Activated CD4-positive, alpha-beta memory T cell treated with anti-CD3 and anti-CD28 coated beads for 36 hours (primary cell): ENCODE data around the gene QDPR. TPM values are rescaled to one million over a fixed set of nuclear protein-coding genes. Genes with fewer than 3 reads are reported as not detected.
"Not testable (repeated sequence)": the region's sequence is repeated elsewhere in the genome, so short reads cannot be mapped to it uniquely, and the experiment has no call there.

Experiments
- CTCF ChIA-PET: fragments of 350-600 bp; sonication (Branson Sonifier 250); formaldehyde crosslinking; loops from one replicate; lab custom pipeline; 2021; ENCODE audit warnings: antibody characterized with exemption, inconsistent platforms; lab: Charles Lee
- POLR2A ChIA-PET: fragments of 350-600 bp; sonication (Branson Sonifier 250); formaldehyde crosslinking; loops from one replicate; lab custom pipeline; 2021; ENCODE audit warnings: antibody characterized with exemption; lab: Charles Lee
- DNase-seq: peaks from one replicate; pipeline ENCODE4 v3.0.0-alpha.2; 2020
- H3K27ac Mint-ChIP-seq: one replicate; pipeline ENCODE4 v1.8.0; 2021; ENCODE audit warnings: mixed read lengths
- H3K27me3 Mint-ChIP-seq: one replicate; pipeline ENCODE4 v1.8.0; 2021; ENCODE audit warnings: mixed read lengths
- H3K36me3 Mint-ChIP-seq: one replicate; pipeline ENCODE4 v1.8.0; 2021; ENCODE audit warnings: mixed read lengths
- H3K4me1 Mint-ChIP-seq: one replicate; pipeline ENCODE4 v1.8.0; 2021; ENCODE audit warnings: low read depth, mixed read lengths
- H3K4me3 Mint-ChIP-seq: one replicate; pipeline ENCODE4 v1.8.0; 2021; ENCODE audit warnings: mild to moderate bottlenecking, mixed read lengths
- H3K9me3 Mint-ChIP-seq: one replicate; pipeline ENCODE4 v1.8.0; 2021; ENCODE audit warnings: mixed read lengths
- intact Hi-C: fragments of 100-400 bp; cut with micrococcal nuclease; formaldehyde crosslinking; loops from one replicate; pipeline ENCODE4 v1.15.1; 2023
- total RNA-seq, 2 experiments: library from RNA; stranded (reverse); gene quantifications; one replicate each; pipeline ENCODE4 v1.2.3, GENCODE V29; 2021

Gene QDPR
- total RNA-seq, 2 experiments from 2014 or later: 35.5 to 36.3 TPM

DNA sequence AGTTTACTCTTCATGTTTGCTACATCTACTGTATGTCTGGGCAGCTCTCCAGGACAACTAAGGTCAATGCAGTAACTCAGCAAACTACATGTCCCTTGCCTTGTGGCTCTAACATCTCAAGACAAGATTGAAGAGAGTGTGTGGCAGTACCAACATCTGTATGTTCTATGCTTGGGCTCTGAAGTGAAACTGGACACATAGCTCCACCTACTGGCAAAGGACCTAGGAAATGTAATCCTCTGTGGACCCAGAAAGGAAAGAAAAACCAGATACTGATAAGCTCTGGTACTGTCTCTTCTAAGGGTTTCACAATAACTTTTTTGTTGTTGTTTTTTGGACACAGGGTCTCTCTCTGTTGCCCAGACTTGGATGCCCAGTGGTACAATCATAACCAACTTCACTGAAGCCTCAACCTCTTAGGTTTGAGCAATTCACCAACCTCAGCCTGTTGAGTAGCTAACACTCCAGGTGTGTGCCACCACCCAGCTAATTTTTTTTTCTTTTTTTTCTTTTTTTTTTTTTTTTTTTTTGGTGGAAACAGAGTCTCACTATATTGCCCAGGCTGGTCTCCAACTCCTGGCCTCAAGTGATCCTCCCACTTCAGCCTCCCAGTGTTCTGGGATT is 64.1 kb downstream of the QDPR start:
- ChIA-PET CTCF (interaction anchor here (0.7 to 2.9 kb wide), 24 partner anchors 8 to 1157 kb away, joined by 3 to 28 read pairs (median 4); no protein-coding TSS in a partner anchor), POLR2A (no interaction called here)

DNA sequence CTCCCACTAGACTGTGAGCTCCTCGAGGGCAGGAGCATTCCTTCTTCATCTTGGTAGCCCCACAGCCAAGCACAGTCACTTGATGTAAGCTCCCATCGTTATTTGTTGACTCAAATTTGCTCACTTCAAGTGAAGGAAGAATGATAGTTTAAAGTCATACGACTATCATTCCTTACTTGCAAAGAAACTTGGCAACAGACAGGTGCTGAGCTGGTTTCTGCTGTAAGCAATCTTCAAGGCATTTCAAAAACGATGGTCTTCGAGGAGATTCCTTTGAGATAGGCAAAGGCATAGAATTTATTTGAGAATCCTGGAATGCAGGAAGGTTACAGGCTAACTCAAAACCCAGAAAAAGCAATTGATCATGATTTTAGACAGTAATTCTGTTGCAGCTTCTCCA is 64.8 kb downstream of the QDPR start:
- POLR2A ChIA-PET: no interaction called here
- intact Hi-C loops: loop anchor here (1.0 kb wide), 3 partner anchors 100 to 531 kb away; no protein-coding TSS in a partner anchor
- Mint-ChIP-seq H3K9me3 (peaks cover 2% of the 10 kb centered on the region), H3K27me3 (no peaks in the 10 kb centered on the region), H3K36me3 (no peaks in the 10 kb centered on the region), H3K4me3 (no peak overlapping the region), H3K27ac (no peak overlapping the region), H3K4me1 (no peaks in the 10 kb centered on the region)
- CTCF ChIA-PET: interaction anchor here (0.7 to 2.9 kb wide), 18 partner anchors 9 to 654 kb away, joined by 3 to 28 read pairs (median 4); no protein-coding TSS in a partner anchor
- no peak for DNase-seq

More for the DNA sequence above, 64.1 kb downstream of the QDPR start:
- DNase-seq: peak; percentile 51
- Mint-ChIP-seq H3K4me3 (no peak overlapping the region), H3K9me3 (no peaks in the 10 kb centered on the region), H3K27me3 (no peaks in the 10 kb centered on the region), H3K36me3 (no peaks in the 10 kb centered on the region), H3K4me1 (no peaks in the 10 kb centered on the region), H3K27ac (no peak overlapping the region)
- intact Hi-C loops: loop anchor here (1.0 kb wide), 3 partner anchors 100 to 531 kb away; no protein-coding TSS in a partner anchor

DNA sequence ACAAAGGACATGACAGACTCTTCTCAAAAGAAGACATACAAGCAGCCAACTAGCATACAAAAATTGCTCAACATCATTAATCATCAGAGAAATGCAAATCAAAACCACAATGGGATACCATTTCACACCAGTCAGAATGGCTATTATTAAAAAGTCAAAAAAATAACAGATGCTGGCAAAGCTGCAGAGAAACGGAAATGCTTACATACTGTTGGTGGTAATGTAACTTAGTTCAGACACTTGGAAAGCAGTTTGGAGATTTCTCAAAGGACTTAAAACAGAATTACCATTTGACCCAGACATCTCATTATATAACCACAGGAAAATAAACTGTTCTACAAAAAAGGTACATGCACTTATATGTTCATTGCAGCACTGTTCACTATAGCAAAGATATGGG is 69.4 kb downstream of the QDPR start:
- CTCF ChIA-PET, H3K27me3 Mint-ChIP-seq, intact Hi-C loops, H3K27ac Mint-ChIP-seq, H3K4me3 Mint-ChIP-seq, DNase-seq, H3K9me3 Mint-ChIP-seq, H3K4me1 Mint-ChIP-seq, POLR2A ChIA-PET, H3K36me3 Mint-ChIP-seq: not testable (repeated sequence)

DNA sequence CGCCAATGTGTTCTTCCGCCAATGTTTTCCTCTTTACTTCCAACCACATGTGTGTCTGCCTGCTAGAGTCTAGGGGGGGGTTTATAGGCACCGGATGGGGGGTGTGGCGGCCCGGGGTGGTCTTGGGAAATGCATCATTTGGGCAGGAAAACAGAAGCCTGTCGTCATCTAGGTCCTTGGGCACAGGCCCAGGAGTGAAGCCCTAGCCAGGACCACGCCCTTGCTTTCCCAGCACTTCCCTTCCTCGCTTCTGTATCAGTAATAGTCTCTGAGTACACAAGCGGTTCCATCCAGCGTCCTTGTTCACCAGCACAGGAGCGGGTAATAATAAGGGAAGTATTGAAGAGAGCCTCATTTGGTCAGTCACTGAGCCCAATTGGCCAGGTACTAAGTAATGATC is 74.5 kb downstream of the QDPR start:
- CTCF ChIA-PET: no interaction called here
- intact Hi-C loops: no loop called here
- no peaks in the 10 kb centered on the region for H3K27me3 Mint-ChIP-seq

DNA sequence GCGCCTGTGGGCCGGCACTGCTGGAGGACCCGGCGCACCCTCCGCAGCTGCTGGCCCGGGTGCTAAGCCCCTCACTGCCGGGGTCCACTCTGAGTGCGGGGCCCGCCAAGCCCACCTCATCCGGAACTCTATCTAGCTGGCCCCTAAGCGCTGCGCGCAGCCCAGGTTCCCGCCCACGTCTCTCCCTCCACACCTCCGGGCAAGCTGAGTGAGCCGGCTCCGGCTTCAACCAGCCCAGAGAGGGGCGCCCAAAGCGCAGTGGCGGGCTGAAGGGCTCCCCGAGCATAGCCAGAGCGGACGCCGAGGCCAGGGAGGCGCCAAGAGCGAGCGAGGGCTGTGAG is 75.2 kb downstream of the QDPR start:
- Mint-ChIP-seq H3K27ac (no peak overlapping the region), H3K4me1 (no peaks in the 10 kb centered on the region), H3K4me3 (no peak overlapping the region), H3K27me3 (no peaks in the 10 kb centered on the region), H3K36me3 (no peaks in the 10 kb centered on the region), H3K9me3 (peaks cover 4% of the 10 kb centered on the region)
- intact Hi-C loops: no loop called here
- ChIA-PET POLR2A (no interaction called here), CTCF (no interaction called here)
- no peak for DNase-seq

More for the DNA sequence above, 74.5 kb downstream of the QDPR start:
- Mint-ChIP-seq H3K36me3 (no peaks in the 10 kb centered on the region), H3K9me3 (peaks cover 8% of the 10 kb centered on the region), H3K4me1 (no peaks in the 10 kb centered on the region), H3K4me3 (no peak overlapping the region), H3K27ac (no peak overlapping the region)
- POLR2A ChIA-PET: no interaction called here
- DNase-seq: no peak

Other genes with a start within 250 kb of the QDPR start
- gene CLRN2, start 3.1 kb upstream of the QDPR start, total RNA-seq: not detected
- 100 to 1,000 TPM; 118 to 120 TPM for gene LAP3, start 65.1 kb upstream of the QDPR start, total RNA-seq
- gene MED28, start 102.6 kb upstream of the QDPR start, total RNA-seq: 10 to 100 TPM; 52.9 to 54.5 TPM